ENCODE data around the gene SDK1. TPM values are rescaled to one million over a fixed set of nuclear protein-coding genes. Genes with fewer than 3 reads are reported as not detected.

Gene SDK1
- polyA plus RNA-seq (2013, experiment 1 of 2; ENCODE audit: insufficient read length), result 2.1 TPM
- 2.4 TPM for polyA plus RNA-seq (2013, experiment 2 of 2; ENCODE audit: insufficient read length)

- DNase-seq, result peak; percentile 93
Measured at GRCh38 chr7:3300651-3301448, at the start of gene SDK1. SDK1 (plus strand) TSS chr7:3301252; CDS start chr7:3301587, 335 bp downstream.

GRCh38 chr7:3254718-3255117, 46.3 kb upstream of the SDK1 start:
- no peak for DNase-seq

- no peak for DNase-seq
Measured at GRCh38 chr7:3259711-3260400, 41.2 kb upstream of the SDK1 start.

GRCh38 chr7:3260401-3260715, 40.7 kb upstream of the SDK1 start:
- peak; percentile 50 for DNase-seq

GRCh38 chr7:3264693-3265339, 36.2 kb upstream of the SDK1 start:
- DNase-seq, result no peak

- DNase-seq, result no peak
Measured at GRCh38 chr7:3265388-3265787, 35.7 kb upstream of the SDK1 start.

- no peak for DNase-seq
Measured at GRCh38 chr7:3266240-3266639, 34.8 kb upstream of the SDK1 start.

GRCh38 chr7:3267966-3268690, 32.9 kb upstream of the SDK1 start:
- peak; percentile 95 for DNase-seq

GRCh38 chr7:3270362-3270761, 30.7 kb upstream of the SDK1 start:
- no peak for DNase-seq

GRCh38 chr7:3271298-3271697, 29.8 kb upstream of the SDK1 start:
- DNase-seq, result no peak

GRCh38 chr7:3272691-3273141, 28.3 kb upstream of the SDK1 start:
- DNase-seq, result peak; percentile 77

GRCh38 chr7:3274131-3274530, 26.9 kb upstream of the SDK1 start:
- DNase-seq, result no peak

GRCh38 chr7:3277604-3278572, 23.2 kb upstream of the SDK1 start:
- DNase-seq, result no peak

- DNase-seq, result no peak
Measured at GRCh38 chr7:3279147-3279818, 21.8 kb upstream of the SDK1 start.

- no peak for DNase-seq
Measured at GRCh38 chr7:3280445-3280844, 20.6 kb upstream of the SDK1 start.

- no peak for DNase-seq
Measured at GRCh38 chr7:3280946-3281656, 20.0 kb upstream of the SDK1 start.

- DNase-seq, result no peak
Measured at GRCh38 chr7:3282457-3282856, 18.6 kb upstream of the SDK1 start.

GRCh38 chr7:3283130-3283704, 17.8 kb upstream of the SDK1 start:
- no peak for DNase-seq

GRCh38 chr7:3285652-3286051, 15.4 kb upstream of the SDK1 start:
- no peak for DNase-seq

GRCh38 chr7:3289996-3290395, 11.1 kb upstream of the SDK1 start:
- peak; percentile 30 for DNase-seq
